Stimulated activated CD4-positive, alpha-beta T cell treated with anti-CD3 and anti-CD28 coated beads, Interleukin-15, amount 100 ng/mL, for 1 hour (primary cell): ENCODE results near the gene EFCAB5.
"Not testable (repeated sequence)": the region's sequence is repeated elsewhere in the genome, so short reads cannot be mapped to it uniquely, and the experiment has no call there.

ENCODE experiments used
- DNase-seq, 2 donors: peaks; one replicate each; pipeline ENCODE4 v3.0.0-alpha.2; 2020; ENCODE audit warnings: low read depth in 1 of 2, low spot score in 1 of 2

EFCAB5 gene

DNA sequence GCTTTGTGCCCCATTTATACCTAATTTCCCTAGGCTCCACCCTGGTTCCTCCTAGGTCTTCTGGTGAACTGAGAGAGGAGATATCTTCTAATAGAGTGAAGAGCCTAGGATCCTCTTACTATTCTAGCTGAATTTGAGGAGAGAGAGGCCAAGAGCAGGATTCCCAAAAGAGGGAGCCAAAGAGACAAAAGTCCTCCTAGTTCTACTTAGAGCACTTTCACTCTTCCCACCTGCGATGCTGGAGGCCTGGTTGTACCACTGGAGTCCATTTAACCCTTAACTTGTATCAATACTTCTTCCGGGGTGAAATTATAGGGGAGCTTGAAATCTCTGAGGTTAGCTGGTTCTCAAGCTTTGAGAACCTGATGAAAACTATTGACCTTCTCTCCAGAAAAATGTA lies 8.1 kb upstream of the EFCAB5 start:
- no peak for DNase-seq

DNA sequence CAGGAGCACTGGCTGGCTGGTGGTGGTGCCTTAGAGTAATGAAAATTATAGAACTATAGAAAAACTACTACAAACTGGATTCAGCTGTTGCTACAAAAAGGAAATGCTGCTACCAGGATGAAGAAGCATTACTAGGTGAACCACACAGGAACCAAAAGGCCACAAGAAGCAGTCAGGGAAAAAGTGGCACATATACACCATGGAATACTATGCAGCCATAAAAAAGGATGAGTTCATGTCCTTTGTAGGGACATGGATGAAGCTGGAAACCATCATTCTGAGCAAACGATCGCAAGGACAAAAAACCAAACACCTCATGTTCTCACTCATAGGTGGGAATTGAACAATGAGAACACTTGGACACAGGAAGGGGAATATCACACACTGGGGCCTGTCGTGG lies 5.5 kb upstream of the EFCAB5 start:
- DNase-seq, result not testable (repeated sequence)

GRCh38 chr17:29936724-29937123 lies 4.7 kb upstream of the EFCAB5 start:
- no peak for DNase-seq

GRCh38 chr17:29945281-29945680 lies 3.8 kb downstream of the EFCAB5 start:
- no peak for DNase-seq

DNA sequence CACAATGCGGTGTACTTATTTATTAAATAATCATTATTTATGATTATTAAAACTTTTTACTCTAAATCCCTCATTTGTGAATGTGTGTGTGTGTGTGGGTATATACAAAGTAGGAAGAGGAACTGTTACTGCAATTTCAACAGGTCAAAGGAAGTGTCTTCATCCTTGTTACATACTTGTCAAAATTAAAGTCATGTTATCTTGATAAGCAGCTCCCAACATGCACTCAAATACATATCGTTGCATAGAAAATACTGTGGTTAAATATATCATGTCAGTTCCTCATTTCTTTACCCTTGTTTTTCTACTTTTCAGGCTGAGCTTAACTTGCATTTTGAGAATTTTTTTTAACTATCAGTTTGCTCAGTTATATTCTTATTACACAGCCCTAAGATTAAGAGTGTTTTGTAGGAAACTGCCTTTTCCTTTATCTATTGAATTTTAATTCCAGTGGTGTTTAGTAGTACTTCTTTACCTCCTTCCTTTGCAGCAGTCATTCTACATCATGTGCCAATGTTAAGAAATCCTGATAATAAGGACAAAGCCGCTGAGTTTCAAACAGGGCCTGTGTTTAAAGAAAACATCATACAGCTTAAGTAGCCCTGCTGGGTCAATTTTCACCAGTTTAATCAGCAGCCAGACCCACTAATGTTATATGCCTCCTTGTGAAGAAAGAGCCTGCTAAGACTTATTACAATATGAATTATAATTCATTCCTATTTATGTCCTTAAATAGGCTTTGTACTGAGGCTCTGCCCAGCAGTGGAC lies 7.2 kb downstream of the EFCAB5 start:
- DNase-seq, result no peak

GRCh38 chr17:29949696-29950095 lies 8.3 kb downstream of the EFCAB5 start:
- DNase-seq, result no peak

DNA sequence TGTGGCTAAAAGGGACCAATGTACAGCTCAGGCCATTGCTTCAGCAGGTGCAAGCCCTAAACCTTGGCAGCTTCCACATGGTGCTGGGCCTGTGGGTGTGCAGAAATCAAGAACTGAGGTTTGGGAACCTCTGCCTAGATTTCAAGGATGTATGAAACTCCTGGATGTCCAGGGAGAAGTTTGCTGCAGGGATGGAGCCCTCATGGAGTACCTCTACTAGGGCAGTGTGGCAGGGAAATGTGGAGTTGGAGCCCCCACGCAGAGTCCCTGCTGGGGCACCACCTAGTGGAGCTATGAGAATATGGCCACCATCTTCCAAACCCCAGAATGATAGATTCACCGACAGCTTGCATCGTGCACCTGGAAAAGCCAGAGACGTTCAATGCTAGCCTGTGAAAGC lies 13.0 kb downstream of the EFCAB5 start:
- no peak for DNase-seq

DNA sequence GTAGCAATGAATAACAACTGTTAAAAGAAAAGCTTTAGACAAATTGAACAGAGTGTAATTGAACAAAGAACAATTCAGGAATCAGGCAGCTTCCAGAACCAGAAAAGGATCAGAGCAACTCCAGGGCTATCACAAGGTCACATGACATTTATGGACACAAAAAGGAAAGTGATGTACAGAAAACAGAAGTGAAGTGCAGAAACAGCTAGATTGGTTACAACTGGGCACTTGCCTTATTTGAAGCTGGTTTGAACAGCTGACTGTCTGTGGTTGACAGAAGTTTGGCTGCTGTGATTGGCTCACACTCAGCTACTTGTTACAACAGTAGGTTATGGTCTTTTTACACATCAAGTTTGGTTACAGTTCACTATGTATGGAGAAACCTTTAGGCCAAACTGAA lies 14.8 kb downstream of the EFCAB5 start:
- DNase-seq, result no peak

GRCh38 chr17:29957488-29957887 lies 16.1 kb downstream of the EFCAB5 start:
- DNase-seq, result not testable (repeated sequence)

GRCh38 chr17:29958947-29959657 lies 17.7 kb downstream of the EFCAB5 start:
- no peak for DNase-seq

- no peak for DNase-seq
Observed at GRCh38 chr17:29959658-29960337, 18.4 kb downstream of the EFCAB5 start.

- no peak for DNase-seq
Observed at GRCh38 chr17:29962656-29963055, 21.2 kb downstream of the EFCAB5 start.

DNA sequence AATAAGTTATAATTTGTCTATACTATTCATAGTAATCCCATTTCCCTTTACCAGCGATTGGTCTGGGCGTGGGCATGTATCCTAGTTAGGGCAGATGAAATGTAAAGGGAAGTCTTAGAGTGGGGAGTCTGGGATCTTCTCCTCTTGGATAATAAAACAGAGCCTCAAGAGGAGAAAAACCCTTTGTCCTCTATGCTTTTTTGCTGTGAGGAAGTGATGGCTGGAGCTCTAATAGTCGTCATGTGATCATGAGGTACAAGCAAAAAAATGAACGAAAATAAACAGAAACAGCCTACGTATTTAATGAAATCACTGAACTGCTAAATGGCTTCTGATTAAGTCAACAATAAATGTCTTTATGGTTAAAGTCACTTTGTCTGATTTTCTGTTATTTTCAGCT lies 26.8 kb downstream of the EFCAB5 start:
- no peak for DNase-seq

- DNase-seq, result no peak
Observed at GRCh38 chr17:29972277-29972676, 30.8 kb downstream of the EFCAB5 start.

- DNase-seq, result no peak
Observed at GRCh38 chr17:29973005-29973404, 31.6 kb downstream of the EFCAB5 start.

GRCh38 chr17:29977836-29978235 lies 36.4 kb downstream of the EFCAB5 start:
- no peak for DNase-seq

- DNase-seq, result no peak
Observed at GRCh38 chr17:29980261-29980660, 38.8 kb downstream of the EFCAB5 start.

- DNase-seq, result no peak
Observed at GRCh38 chr17:29982991-29983653, 41.7 kb downstream of the EFCAB5 start.

DNA sequence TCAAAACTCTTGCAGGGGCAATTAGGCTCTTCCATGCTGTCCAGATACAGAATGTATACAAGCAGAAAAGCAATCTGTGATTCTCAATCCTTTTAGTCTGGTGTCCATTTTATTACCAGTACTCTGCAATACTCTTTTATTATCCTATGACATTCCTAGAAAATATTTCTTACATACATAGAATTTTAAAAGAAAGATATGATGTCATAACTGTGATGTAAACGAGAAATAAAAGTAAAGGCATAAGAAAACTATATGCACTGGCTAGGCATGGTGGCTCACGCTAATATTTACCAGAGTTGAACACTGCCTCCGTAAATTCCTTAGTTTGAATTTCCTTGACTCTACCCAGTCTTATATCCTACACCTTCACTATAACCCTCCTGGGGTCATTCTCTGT lies 55.0 kb downstream of the EFCAB5 start:
- no peak for DNase-seq

DNA sequence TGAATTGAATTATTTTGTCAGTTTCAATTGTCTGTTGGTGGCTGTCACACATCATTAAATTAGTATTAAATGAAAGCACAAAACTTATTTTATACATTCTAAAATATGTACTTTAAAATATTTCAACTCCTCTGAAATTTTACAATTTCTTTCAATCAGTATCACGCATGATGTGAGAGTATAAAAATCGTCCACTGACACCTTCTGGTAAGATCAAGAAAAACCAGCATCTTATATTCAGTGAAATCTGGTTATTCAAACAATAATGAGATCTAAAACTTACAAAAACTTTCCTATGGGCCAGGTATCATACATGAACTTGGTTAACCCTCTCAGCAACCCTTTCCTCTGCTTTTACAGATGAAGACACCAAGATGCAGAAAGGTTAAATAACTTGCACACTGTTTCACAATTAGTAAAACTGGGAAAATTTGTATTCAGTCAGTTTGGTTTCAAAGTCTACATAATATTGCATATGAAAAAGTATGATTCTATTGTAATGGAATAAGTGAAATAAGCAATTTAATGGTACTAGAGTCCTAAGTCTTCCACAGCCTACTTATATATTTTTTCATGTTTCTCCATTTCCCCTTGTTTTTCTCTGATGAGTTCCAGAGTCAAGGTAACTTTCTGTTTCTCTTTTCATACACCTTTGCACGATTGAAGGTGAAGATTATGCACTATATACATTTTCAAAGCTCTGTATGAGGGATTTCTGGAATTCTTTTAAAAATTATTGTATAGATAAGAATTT lies 58.7 kb downstream of the EFCAB5 start:
- DNase-seq, result no peak

GRCh38 chr17:30000755-30001257 lies 59.4 kb downstream of the EFCAB5 start:
- no peak for DNase-seq
